Measurements from ENCODE around the gene ZNF837.
"Not testable (repeated sequence)": the region's sequence is repeated elsewhere in the genome, so short reads cannot be mapped to it uniquely, and the experiment has no call there.

Gene ZNF837

GRCh38 chr19:58380662-58381459, at the start of gene ZNF837:
TSS of gene ZNF837 (minus strand) at chr19:58381030. CDS start at chr19:58369332, 11,698 bp downstream.
- DNase-seq (ENCODE audit: low read depth in 2 of 2): peak; percentile 94 to 95

GRCh38 chr19:58429745-58430144, 48.9 kb upstream of the ZNF837 start:
- no peak for DNase-seq (ENCODE audit: low read depth in 2 of 2)

- no peak for DNase-seq (ENCODE audit: low read depth in 2 of 2)
Observed at GRCh38 chr19:58428617-58429016, 47.8 kb upstream of the ZNF837 start.

- DNase-seq (ENCODE audit: low read depth in 2 of 2): no peak
Observed at GRCh38 chr19:58417071-58417470, 36.2 kb upstream of the ZNF837 start.

- no peak for DNase-seq (ENCODE audit: low read depth in 2 of 2)
Observed at GRCh38 chr19:58416604-58417003, 35.8 kb upstream of the ZNF837 start.

GRCh38 chr19:58409010-58409790, 28.4 kb upstream of the ZNF837 start:
- DNase-seq (ENCODE audit: low read depth in 2 of 2): no peak

GRCh38 chr19:58408152-58409009, 27.6 kb upstream of the ZNF837 start, which contains the start of gene ZNF584:
TSS of gene ZNF584 (plus strand) at chr19:58408649. CDS start at chr19:58409148, 499 bp downstream.
- DNase-seq (ENCODE audit: low read depth in 2 of 2): peak; percentile 89 to 95

GRCh38 chr19:58407658-58408151, 26.9 kb upstream of the ZNF837 start:
- DNase-seq (ENCODE audit: low read depth in 2 of 2): no peak

GRCh38 chr19:58406818-58407657, 26.2 kb upstream of the ZNF837 start:
- no peak for DNase-seq (ENCODE audit: low read depth in 2 of 2)

GRCh38 chr19:58403920-58404478, 23.2 kb upstream of the ZNF837 start:
- DNase-seq (ENCODE audit: low read depth in 2 of 2): not testable (repeated sequence)

GRCh38 chr19:58401840-58402421, 21.1 kb upstream of the ZNF837 start:
- DNase-seq (ENCODE audit: low read depth in 2 of 2): no peak

GRCh38 chr19:58400916-58401839, 20.3 kb upstream of the ZNF837 start:
- DNase-seq (ENCODE audit: low read depth in 2 of 2): peak; percentile 98 to 99

- DNase-seq (ENCODE audit: low read depth in 2 of 2): no peak
Observed at GRCh38 chr19:58400316-58400915, 19.6 kb upstream of the ZNF837 start.

- DNase-seq (ENCODE audit: low read depth in 2 of 2): no peak
Observed at GRCh38 chr19:58399903-58400302, 19.1 kb upstream of the ZNF837 start.

- no peak for DNase-seq (ENCODE audit: low read depth in 2 of 2)
Observed at GRCh38 chr19:58398545-58398944, 17.7 kb upstream of the ZNF837 start.

- DNase-seq (ENCODE audit: low read depth in 2 of 2): no peak
Observed at GRCh38 chr19:58398087-58398486, 17.3 kb upstream of the ZNF837 start.

GRCh38 chr19:58397533-58398037, 16.8 kb upstream of the ZNF837 start:
- DNase-seq (ENCODE audit: low read depth in 2 of 2): no peak

Measured in stimulated activated CD4-positive, alpha-beta T cell treated with anti-CD3 and anti-CD28 coated beads, Interleukin-12 subunit alpha, Interleukin-12 subunit beta, amount 100 ng/mL, for 24 hours (primary cell).